HCEC 1CT (cell line): ENCODE results near the gene SLC35G2.
"Not testable (repeated sequence)": the region's sequence is repeated elsewhere in the genome, so short reads cannot be mapped to it uniquely, and the experiment has no call there.

Source experiments
- DNase-seq: peaks from one replicate; pipeline ENCODE4 v3.0.0-alpha.2; 2017

Gene SLC35G2

DNA sequence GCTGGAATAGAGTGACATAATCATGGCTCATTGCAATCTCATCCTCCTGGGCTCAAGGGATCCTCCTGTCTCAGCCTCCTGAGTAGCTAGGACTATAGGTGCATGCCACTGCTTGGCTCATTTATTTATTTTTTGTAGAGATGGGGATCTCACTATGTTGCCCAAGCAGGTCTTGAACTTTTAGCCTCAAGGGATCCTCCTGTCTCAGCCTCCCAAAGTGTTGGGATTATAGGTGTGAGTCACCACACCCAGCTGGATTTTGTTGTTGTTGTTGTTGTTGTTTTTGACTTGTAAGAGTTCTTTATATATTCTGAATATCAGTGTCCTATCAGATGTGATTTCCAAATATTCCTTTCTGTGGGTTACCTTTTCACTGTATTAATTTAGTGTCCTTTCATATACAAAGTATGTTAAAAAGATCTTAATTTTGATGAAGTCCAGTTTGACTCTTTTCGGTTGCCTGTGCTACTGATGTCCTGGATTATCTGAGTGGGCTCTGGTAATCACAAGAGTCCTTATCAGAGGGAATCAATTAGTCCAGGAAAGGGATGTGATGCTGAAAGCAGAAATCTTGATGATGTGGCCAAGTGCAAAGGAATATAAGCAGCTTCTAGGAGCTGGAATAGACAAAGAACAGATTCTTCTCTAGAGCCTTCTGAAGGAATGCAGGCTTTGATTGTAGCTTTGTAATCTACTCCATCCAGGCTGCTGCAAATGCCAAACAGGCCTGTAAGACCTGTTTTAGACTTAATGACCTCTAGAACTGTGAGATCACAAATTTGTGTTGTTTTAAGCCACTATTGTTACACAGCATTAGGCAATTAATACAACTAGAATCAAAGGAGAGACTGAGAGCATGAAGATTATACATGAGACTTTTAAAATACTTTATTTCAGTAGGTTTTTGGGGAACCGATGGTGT, 73.3 kb downstream of the SLC35G2 start:
- DNase-seq = no peak

DNA sequence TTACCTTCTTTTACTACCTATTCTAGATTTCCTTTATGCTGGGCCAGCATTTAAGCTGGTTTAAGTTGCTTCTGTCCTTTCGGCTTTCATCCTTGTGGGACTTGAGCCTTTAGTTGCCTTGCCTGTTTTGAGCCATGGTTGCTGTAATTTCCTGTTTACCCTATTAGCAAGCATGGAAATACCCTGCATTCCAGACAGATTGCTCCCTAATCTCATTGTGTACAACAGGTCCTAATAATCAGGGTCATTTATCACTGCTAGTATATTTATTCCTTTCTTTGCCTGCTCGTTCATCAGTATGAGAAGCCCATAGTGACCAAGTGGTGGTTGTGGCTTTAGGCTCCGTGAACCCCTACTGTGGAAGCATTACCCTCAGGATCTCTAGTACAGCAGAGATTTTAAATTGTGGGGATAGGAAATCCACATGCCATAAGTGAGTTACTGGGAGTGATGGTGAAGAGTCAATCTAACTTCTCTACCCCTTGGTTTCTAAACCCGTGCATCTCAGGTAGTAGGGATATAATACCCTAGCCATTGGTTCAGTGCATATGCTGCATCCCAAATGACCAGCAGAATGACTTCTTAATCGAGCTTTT, 75.0 kb downstream of the SLC35G2 start:
- peak; percentile 86 for DNase-seq

DNA sequence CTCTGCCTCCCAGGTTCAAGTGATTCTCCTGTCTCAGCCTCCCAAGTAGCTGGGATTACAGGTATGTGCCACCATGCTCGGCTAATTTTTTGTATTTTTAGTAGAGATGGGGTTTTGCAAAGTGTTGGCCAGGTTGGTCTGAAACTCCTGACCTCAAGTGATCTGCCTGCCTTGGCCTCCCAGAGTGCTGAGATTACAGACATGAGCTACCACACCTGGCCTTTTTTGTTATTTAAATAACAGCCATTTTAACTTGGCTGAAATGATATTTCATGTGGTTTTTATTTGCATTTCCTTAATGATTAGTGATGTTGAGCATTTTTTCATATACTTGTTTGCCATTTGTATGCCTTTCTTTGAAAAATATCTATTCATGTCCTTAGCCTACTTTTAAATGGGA, 78.2 kb downstream of the SLC35G2 start:
- DNase-seq = not testable (repeated sequence)

DNA sequence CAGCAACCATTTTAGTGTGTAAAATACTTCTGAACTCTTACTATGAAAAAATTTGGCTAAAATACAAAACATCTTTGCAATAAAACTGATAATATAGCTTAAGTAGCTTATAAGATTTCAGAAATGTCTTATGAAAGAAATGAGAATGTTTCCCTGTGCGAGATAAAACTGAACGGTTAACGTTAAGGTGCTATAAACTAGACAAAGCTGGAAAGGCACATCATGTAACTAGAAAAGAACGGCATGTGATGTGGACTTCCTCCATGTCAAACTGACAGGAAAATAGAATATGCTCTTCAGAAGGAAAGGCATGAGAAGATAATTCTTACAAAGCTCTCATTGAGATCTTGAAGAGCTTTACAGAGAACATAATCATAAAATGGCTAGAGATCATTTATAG, 79.6 kb downstream of the SLC35G2 start:
- no peak for DNase-seq

DNA sequence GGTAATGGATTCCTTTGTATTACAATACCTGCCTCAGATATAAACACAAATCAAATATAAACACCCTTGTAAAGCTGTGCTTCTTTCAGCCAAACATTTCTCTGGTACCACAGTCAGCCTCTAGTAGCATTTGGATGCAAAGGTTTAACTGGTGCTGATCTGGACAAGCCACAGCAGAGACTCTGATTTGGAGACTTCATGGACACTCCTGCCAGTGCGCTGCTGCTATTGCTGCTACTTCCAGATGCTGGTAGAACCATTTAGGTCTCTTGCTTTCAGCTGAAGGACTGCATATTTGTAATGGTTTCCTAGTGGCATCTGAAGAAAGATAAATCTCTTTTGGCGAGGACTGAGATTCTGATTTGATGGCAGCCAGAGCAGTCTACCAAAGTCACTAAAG, 80.0 kb downstream of the SLC35G2 start:
- DNase-seq = no peak

DNA sequence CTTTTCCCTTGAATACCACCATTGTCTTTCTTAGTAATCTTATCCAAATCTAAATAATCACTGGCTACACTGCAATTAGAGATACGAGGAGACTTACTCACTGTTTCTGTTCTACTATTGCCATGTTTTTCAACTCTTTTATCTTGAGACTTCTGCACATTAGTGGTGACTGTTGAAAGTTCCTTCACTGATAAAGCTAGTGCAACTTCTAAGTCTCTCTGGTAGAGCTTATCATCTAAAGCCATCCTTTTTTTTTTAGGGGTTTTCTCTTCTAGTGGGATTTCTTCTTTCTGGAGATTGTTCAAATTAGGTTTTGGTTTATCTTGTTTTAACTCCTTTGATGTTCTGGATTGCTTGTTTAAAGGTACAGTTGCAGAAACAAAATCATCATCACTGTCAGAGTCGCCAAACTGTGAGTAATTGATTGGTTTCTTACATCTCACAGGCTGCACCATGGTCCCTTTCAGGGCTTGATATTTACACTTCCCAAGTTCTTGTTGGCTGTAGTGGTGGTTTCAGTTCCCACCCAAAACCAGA, 80.8 kb downstream of the SLC35G2 start:
- DNase-seq = no peak

DNA sequence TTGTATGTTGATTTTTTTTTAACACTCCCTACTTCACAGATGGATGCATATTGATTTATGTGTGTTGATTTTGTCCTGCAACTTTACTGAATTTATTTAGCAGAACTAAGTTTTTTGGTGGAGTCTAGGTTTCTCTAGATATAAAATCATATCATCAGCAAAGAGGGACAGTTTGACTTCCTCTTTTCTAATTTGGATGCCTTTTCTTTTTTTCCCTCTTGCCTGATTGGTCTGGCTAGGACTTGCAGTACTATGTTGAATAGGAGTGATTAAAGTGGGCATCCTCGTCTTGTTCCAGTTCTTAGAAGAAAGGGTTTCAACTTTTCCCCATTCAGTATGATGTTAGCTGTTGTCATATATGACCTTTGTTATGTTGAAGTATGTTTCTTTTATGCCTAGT, 81.8 kb downstream of the SLC35G2 start:
- DNase-seq = not testable (repeated sequence)

DNA sequence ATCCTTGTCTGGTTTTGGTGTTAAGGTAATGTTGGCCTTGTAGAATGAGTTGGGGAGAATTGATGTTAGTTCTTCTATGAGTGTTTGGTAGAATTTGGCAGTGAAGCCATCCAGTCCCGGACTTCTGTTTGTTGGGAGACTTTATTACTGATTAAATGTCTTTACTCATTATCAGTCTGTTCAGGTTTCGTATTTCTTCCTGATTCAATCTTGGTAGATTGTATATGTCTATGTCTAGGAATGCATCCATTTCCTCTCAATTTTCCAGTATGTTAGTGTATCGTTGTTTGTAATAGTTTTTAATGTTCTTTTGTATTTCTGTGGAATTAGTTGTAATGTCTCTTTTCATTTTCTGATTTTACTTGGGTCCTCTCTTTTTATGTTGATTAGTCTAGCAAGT, 82.5 kb downstream of the SLC35G2 start:
- DNase-seq = no peak

DNA sequence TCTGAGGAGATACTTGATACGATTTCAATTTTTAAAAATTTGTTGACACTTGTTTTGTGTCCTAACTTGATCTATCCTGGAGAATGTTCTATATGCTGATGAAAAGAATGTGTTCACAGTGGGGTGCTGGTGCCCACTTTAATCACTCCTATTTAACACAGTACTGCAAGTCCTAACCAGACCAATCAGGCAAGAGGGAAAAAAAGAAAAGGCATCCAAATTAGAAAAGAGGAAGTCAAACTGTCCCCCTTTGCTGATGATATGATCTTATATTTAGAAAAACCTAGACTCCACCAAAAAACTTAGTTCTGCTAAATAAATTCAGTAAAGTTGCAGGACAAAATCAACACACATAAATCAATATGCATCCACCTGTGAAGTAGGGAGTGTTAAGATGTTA, 83.6 kb downstream of the SLC35G2 start:
- not testable (repeated sequence) for DNase-seq

DNA sequence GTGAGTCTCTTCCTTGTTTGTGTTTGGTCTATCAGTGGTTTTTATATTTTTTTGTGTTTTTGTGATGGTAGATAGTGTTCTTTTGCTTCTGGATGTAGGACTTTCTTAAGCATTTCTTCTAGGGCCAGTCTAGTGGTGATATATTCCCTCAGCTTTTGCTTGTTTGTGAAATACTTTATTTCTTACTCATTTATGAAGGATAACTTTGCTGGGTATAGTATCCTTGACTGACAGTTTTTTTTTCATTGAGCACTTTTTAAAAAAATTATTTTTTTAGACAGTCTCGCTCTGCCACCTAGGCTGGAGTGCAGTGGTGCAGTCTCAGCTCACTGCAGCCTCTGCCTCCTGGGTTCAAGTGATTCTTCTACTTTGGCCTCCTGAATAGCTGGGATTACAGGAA, 85.0 kb downstream of the SLC35G2 start:
- no peak for DNase-seq

DNA sequence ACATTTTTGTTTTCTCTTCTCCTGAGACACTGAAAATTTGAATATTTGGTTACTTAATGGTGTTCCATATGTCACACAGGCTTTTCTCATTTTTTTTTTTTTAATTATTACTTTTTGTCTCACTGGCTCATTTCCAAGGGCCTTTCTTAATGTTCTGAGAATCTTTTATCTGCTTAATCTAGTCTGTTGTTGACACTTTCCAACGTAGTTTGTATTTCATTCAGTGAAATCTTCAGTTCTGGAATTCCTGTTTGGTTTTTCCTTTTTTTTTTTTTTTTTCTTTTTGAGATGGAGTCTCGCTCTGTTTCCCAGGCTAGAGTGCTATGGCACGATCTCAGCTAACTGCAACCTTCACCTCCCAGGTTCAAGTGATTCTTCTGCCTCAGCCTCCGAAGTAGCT, 85.8 kb downstream of the SLC35G2 start:
- DNase-seq = no peak
